Hepatocyte (in vitro differentiated cells): ENCODE measurements around the gene COL5A1. TPM values are rescaled to one million over a fixed set of nuclear protein-coding genes. Genes with fewer than 3 reads are reported as not detected.

Source experiments
- DNase-seq: peaks from one replicate; pipeline ENCODE4 v3.0.0-alpha.2; 2016; ENCODE audit warnings: low spot score
- H2AFZ ChIP-seq: fragments of 200-600 bp; sonication (generic); 2 replicates; pipeline ENCODE4 v1.6.0; 2016; ENCODE audit warnings: antibody characterized with exemption, mild to moderate bottlenecking
- H3K27ac ChIP-seq: fragments of 200-600 bp; sonication (generic); 2 replicates; pipeline ENCODE4 v1.5.1; 2016; ENCODE audit warnings: mild to moderate bottlenecking
- H3K27me3 ChIP-seq: fragments of 200-600 bp; sonication (generic); 2 replicates; pipeline ENCODE4 v1.6.1; 2016
- H3K36me3 ChIP-seq: fragments of 200-600 bp; sonication (generic); replicated peaks from 2 replicates; pipeline ENCODE4 v1.5.1; 2016; ENCODE audit warnings: low read depth; ENCODE audit not compliant: insufficient read depth
- H3K4me1 ChIP-seq: fragments of 200-600 bp; sonication (generic); 2 replicates; pipeline ENCODE4 v1.5.1; 2016; ENCODE audit warnings: mild to moderate bottlenecking, moderate library complexity; ENCODE audit not compliant: insufficient read depth
- H3K4me2 ChIP-seq: fragments of 200-600 bp; sonication (generic); 2 replicates; pipeline ENCODE4 v1.6.0; 2016
- H3K4me3 ChIP-seq: fragments of 200-600 bp; sonication (generic); 2 replicates; pipeline ENCODE4 v1.5.1; 2016; ENCODE audit warnings: mild to moderate bottlenecking
- H3K79me2 ChIP-seq: fragments of 200-600 bp; sonication (generic); 2 replicates; pipeline ENCODE4 v1.6.0; 2017; ENCODE audit warnings: mild to moderate bottlenecking
- H3K9me2 ChIP-seq: fragments of 200-600 bp; sonication (generic); replicated peaks from 2 replicates; pipeline ENCODE4 v1.6.0; 2017; ENCODE audit warnings: mild to moderate bottlenecking; ENCODE audit not compliant: insufficient read depth
- H3K9me3 ChIP-seq: fragments of 200-600 bp; sonication (generic); 2 replicates; pipeline ENCODE4 v1.5.1; 2016; ENCODE audit warnings: low read depth, mild to moderate bottlenecking
- H4K20me1 ChIP-seq: fragments of 200-600 bp; sonication (generic); 2 replicates; pipeline ENCODE4 v1.6.0; 2016; ENCODE audit warnings: mild to moderate bottlenecking; ENCODE audit not compliant: insufficient read depth, poor library complexity, severe bottlenecking
- CTCF ChIP-seq: fragments of 200-600 bp; sonication (generic); IDR thresholded peaks from 2 replicates; pipeline ENCODE4 v1.5.1; 2016; ENCODE audit warnings: antibody characterized with exemption, mild to moderate bottlenecking; ENCODE audit not compliant: poor library complexity
- EZH2 ChIP-seq: fragments of 200-600 bp; sonication (generic); IDR thresholded peaks from 2 replicates; pipeline ENCODE4 v1.6.1; 2016; ENCODE audit warnings: antibody characterized with exemption, mild to moderate bottlenecking, borderline replicate concordance
- EZH2phosphoT487 ChIP-seq: fragments of 200-600 bp; sonication (generic); IDR thresholded peaks from one replicate; pipeline ENCODE4 v1.6.1; 2018; ENCODE audit warnings: antibody characterized with exemption, mild to moderate bottlenecking, low read depth, moderate library complexity; ENCODE audit not compliant: unreplicated experiment, severe bottlenecking
- WGBS: methylation state at CpG from one replicate; pipeline ENCODE4 v1.1.6; 2016; ENCODE audit warnings: low lambda C conversion rate; ENCODE audit errors: missing lambda C conversion rate; 5-methylcytosine and 5-hydroxymethylcytosine counted together
- polyA plus RNA-seq: library from polyadenylated mRNA; unstranded; fragments of >200 nt; fragmentation: Nextera tagmentation; extraction: Ambion mirVana; gene quantifications from 2 replicates; pipeline ENCODE4 v1.2.1, GENCODE V29; 2016
- total RNA-seq: library from RNA; depleted of rRNA; stranded (reverse); fragments of >200 nt; gene quantifications from 2 replicates; pipeline ENCODE4 v1.2.3, GENCODE V29; 2014

Gene COL5A1
- total and polyA plus RNA-seq, 2 experiments from 2014 or later, result 342 to 347 TPM

- no peaks in the 10 kb centered on the region for H3K27me3 ChIP-seq
- H4K20me1 ChIP-seq, result peaks cover 3% of the 10 kb centered on the region
- H3K9me2 ChIP-seq, result no peaks in the 10 kb centered on the region
- H3K36me3 ChIP-seq, result no peaks in the 10 kb centered on the region
- no peaks in the 10 kb centered on the region for H3K79me2 ChIP-seq
- no peak overlapping the region for H3K4me2 ChIP-seq
- no peaks in the 10 kb centered on the region for H3K4me1 ChIP-seq
- TF ChIP-seq CTCF (no peak), EZH2 (no peak)
- DNase-seq, result no peak
- H3K4me3 ChIP-seq, result no peak overlapping the region
- 90% methylated on average over 12 of the region's 12 CpGs for WGBS
- H3K27ac ChIP-seq, result no peak overlapping the region
- no peak overlapping the region for H2AFZ ChIP-seq
- H3K9me3 ChIP-seq, result no peaks in the 10 kb centered on the region
Measured at GRCh38 chr9:134783699-134784039, 142.1 kb downstream of the COL5A1 start.

- DNase-seq, result no peak
- Histone ChIP-seq H3K4me2 (no peak overlapping the region), H3K4me3 (no peak overlapping the region), H3K36me3 (no peaks in the 10 kb centered on the region), H3K9me2 (no peaks in the 10 kb centered on the region), H2AFZ (no peak overlapping the region), H3K79me2 (no peaks in the 10 kb centered on the region), H3K27ac (no peak overlapping the region), H3K27me3 (no peaks in the 10 kb centered on the region), H3K9me3 (no peaks in the 10 kb centered on the region), H4K20me1 (peaks cover 3% of the 10 kb centered on the region), H3K4me1 (no peaks in the 10 kb centered on the region)
- TF ChIP-seq EZH2phosphoT487 (no peak), EZH2 (no peak), CTCF (no peak)
- 91% methylated on average over 23 of the region's 23 CpGs for WGBS
Measured at GRCh38 chr9:134784577-134785305, 143.1 kb downstream of the COL5A1 start.

GRCh38 chr9:134785325-134786108, 143.9 kb downstream of the COL5A1 start:
- no peaks in the 10 kb centered on the region for H3K9me2 ChIP-seq
- 90% methylated on average over 22 of the region's 23 CpGs for WGBS
- no peaks in the 10 kb centered on the region for H3K9me3 ChIP-seq
- H3K4me2 ChIP-seq, result no peak overlapping the region
- no peaks in the 10 kb centered on the region for H3K36me3 ChIP-seq
- H4K20me1 ChIP-seq, result peaks cover 3% of the 10 kb centered on the region
- no peaks in the 10 kb centered on the region for H3K79me2 ChIP-seq
- no peaks in the 10 kb centered on the region for H3K27me3 ChIP-seq
- H2AFZ ChIP-seq, result no peak overlapping the region
- no peak overlapping the region for H3K4me3 ChIP-seq
- no peaks in the 10 kb centered on the region for H3K4me1 ChIP-seq
- DNase-seq, result no peak
- H3K27ac ChIP-seq, result no peak overlapping the region
- TF ChIP-seq EZH2 (no peak), EZH2phosphoT487 (no peak), CTCF (no peak)
